GM12873 (cell line): ENCODE results near the gene PEX19.

Experiments
- TF ChIP-seq, protein P1 (sequence below): IDR thresholded peaks from 2 replicates; pipeline ENCODE4 v1.5.1; 2012; ENCODE audit warnings: low read depth, mild to moderate bottlenecking, moderate library complexity, low read length, control low read depth; ENCODE audit not compliant: insufficient read depth; ENCODE audit errors: missing control alignments

Gene PEX19, protein sequence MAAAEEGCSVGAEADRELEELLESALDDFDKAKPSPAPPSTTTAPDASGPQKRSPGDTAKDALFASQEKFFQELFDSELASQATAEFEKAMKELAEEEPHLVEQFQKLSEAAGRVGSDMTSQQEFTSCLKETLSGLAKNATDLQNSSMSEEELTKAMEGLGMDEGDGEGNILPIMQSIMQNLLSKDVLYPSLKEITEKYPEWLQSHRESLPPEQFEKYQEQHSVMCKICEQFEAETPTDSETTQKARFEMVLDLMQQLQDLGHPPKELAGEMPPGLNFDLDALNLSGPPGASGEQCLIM

DNA sequence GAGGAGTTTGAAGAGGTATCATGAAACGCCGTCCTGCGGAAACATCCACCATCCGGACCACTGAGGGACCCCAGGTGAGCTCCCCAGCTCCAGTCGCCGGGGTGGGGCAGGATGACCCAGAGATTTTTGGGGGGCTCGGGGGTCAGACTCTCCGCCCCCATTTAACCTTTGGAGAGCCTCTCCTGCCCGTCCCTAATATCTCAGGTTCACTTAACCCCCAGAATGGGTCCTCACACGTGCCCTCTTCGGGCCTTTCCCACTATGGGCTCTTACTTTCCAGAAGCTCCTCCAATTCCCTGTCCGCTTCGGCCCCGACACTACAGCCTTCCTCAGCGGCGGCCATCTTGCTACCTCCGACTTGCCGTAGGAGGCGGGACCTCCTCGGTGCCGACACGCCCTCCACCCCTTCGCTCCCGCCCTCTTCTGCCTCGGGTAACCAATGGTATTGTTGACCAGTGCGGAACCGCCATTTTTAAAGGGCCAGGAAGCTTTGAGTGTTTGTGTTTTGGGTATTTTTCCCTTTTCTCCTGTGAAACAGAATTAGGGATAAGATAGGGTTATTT is at the start of gene PEX19:
TSS of gene PEX19 (minus strand) at position 352 of the 563 bp plus-strand sequence. CDS start at position 343, 9 bp downstream.
- TF ChIP-seq, protein P1, sequence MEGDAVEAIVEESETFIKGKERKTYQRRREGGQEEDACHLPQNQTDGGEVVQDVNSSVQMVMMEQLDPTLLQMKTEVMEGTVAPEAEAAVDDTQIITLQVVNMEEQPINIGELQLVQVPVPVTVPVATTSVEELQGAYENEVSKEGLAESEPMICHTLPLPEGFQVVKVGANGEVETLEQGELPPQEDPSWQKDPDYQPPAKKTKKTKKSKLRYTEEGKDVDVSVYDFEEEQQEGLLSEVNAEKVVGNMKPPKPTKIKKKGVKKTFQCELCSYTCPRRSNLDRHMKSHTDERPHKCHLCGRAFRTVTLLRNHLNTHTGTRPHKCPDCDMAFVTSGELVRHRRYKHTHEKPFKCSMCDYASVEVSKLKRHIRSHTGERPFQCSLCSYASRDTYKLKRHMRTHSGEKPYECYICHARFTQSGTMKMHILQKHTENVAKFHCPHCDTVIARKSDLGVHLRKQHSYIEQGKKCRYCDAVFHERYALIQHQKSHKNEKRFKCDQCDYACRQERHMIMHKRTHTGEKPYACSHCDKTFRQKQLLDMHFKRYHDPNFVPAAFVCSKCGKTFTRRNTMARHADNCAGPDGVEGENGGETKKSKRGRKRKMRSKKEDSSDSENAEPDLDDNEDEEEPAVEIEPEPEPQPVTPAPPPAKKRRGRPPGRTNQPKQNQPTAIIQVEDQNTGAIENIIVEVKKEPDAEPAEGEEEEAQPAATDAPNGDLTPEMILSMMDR = no peak

DNA sequence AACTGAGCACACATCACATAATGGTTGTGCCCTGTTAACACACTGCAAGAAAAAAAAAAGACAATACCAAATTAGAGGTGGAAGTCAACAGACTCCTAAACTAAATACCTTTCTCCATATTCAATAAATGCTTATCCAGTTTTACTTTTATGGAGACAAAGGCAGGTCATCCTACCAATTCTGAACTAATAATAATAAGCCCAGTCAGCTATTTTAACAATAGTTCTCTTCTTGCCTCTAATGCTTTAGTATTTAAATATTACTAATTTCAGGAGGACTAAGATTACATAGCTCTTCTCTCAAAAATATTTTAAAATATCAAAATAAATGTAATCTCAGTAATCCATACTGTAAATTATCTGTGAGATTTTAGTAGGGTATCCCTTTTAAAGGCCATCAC is 47.6 kb upstream of the PEX19 start:
- TF ChIP-seq, protein P1 = no peak

- TF ChIP-seq, protein P1 = no peak
Observed at GRCh38 chr1:160330119-160330518, 45.2 kb upstream of the PEX19 start.

- TF ChIP-seq, protein P1 = no peak
Observed at GRCh38 chr1:160328184-160328583, 43.3 kb upstream of the PEX19 start.

- TF ChIP-seq, protein P1 = no peak
Observed at GRCh38 chr1:160326418-160326817, 41.5 kb upstream of the PEX19 start.

DNA sequence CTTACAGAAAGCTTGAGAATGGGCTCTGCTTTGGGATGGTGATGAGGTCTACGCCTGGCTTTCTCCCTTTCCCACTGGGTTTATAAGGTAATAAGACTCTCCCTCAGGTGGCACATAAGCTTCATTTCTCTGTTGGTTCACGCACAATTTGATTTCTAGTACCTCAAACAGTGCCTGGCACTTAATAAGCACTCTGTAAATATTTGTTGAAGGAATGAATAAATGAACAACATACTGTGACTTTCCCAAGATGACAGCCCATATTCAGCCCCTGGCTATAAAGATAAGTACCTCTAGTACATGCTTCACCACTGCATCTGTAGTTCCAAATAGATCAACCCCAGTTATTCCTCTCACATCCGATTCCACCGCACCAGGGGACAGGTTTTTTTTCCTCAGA is 40.3 kb upstream of the PEX19 start:
- TF ChIP-seq, protein P1 = no peak

GRCh38 chr1:160322831-160323230 is 37.9 kb upstream of the PEX19 start:
- TF ChIP-seq, protein P1 = no peak
